Gastrocnemius medialis (tissue), 4 donors: Measurements from ENCODE around the gene AGBL1. TPM values are rescaled to one million over a fixed set of nuclear protein-coding genes. Genes with fewer than 3 reads are reported as not detected.
"Not testable (repeated sequence)": the region's sequence is repeated elsewhere in the genome, so short reads cannot be mapped to it uniquely, and the experiment has no call there.

Source experiments
- ATAC-seq, 2 donors: fragments of 150-250 bp; one replicate each; pipeline ENCODE4 v1.9.1; 2016
- DNase-seq, 2 donors: peaks; one replicate each; pipeline ENCODE4 v3.0.0-alpha.2; 2019
- H3K27ac ChIP-seq, 4 donors: fragments of 200-600 bp; sonication (generic); 1 replicate in 1 of 4; 2 replicates in 3 of 4; pipeline ENCODE4 v1.5.1; 2016 to 2018; ENCODE audit warnings: mild to moderate bottlenecking in 2 of 4, moderate library complexity in 1 of 4
- H3K27me3 ChIP-seq, 3 donors: fragments of 200-600 bp; sonication (generic) in 2 of 3; 1 replicate in 1 of 3; 2 replicates in 2 of 3; pipeline versions ENCODE4 v1.5.1 to v1.6.0; 2016 to 2019; ENCODE audit warnings: mild to moderate bottlenecking in 1 of 3, moderate library complexity in 1 of 3
- H3K36me3 ChIP-seq, 2 donors: fragments of 200-600 bp; sonication (generic) in 1 of 2; one replicate each; pipeline ENCODE4 v1.5.1; 2017 to 2018
- H3K4me1 ChIP-seq, 2 donors: fragments of 200-600 bp; sonication (generic) in 1 of 2; one replicate each; pipeline ENCODE4 v1.5.1; 2016 to 2017; ENCODE audit warnings: mild to moderate bottlenecking in 2 of 2
- H3K4me3 ChIP-seq, 4 donors: fragments of 200-600 bp; sonication (generic) in 3 of 4; 1 replicate in 1 of 4; 2 replicates in 3 of 4; pipeline ENCODE4 v1.5.1; 2016 to 2019; ENCODE audit warnings: mild to moderate bottlenecking in 2 of 4
- H3K9me3 ChIP-seq, 3 donors: fragments of 200-600 bp; sonication (generic) in 2 of 3; 1 replicate in 1 of 3; 2 replicates in 2 of 3; pipeline ENCODE4 v1.5.1; 2016 to 2019
- CTCF ChIP-seq, 5 experiments: fragments of 450-650 bp in 3 of 5; fragments of 200-600 bp in 2 of 5; sonication (generic) in 2 of 5; IDR thresholded peaks in 4 of 5; conservative IDR thresholded peaks in 1 of 5; 1 replicate in 4 of 5; 2 replicates in 1 of 5; pipeline ENCODE4 v1.5.1; 2016 to 2019; ENCODE audit warnings: antibody characterized with exemption in 5 of 5, mild to moderate bottlenecking in 3 of 5, moderate library complexity in 3 of 5
- POLR2A ChIP-seq, 2 donors: fragments of 450-650 bp; IDR thresholded peaks; one replicate each; pipeline ENCODE4 v1.6.1; 2017; ENCODE audit warnings: antibody characterized with exemption in 2 of 2, mild to moderate bottlenecking in 2 of 2, moderate library complexity in 2 of 2
- in situ Hi-C, 4 donors: fragments of 200-750 bp; cut with MboI; loops; one replicate each; pipeline versions ENCODE4 v1.15.0 to v1.8.0; 2017; ENCODE audit warnings: low sequenced_read_pairs in 4 of 4
- intact Hi-C: fragments of 100-400 bp; cut with DNase I; formaldehyde crosslinking; loops from one replicate; pipeline ENCODE4 v1.15.1; 2023; ENCODE audit warnings: low total_unique reads
- total RNA-seq, 4 donors: library from RNA; depleted of rRNA; stranded (reverse); fragments of >200 nt; gene quantifications; one replicate each; pipeline versions ENCODE4 v1.1.0 to v1.2.3, GENCODE V29; 2016

Gene AGBL1
- total RNA-seq, 4 donors from 2014 or later: 3.8 to 29.7 (median 15.9) TPM

GRCh38 chr15:86439614-86440013, 359.9 kb downstream of the AGBL1 start:
- no peak overlapping the region for H3K27ac ChIP-seq
- in situ Hi-C loops (no loop called here), intact Hi-C loops (no loop called here)
- no peak for ATAC-seq
- H3K9me3 ChIP-seq: no peaks in the 10 kb centered on the region
- H3K4me1 ChIP-seq: no peaks in the 10 kb centered on the region
- H3K27me3 ChIP-seq: no peaks in the 10 kb centered on the region
- H3K36me3 ChIP-seq: no peaks in the 10 kb centered on the region
- DNase-seq: no peak
- TF ChIP-seq CTCF (IDR thresholded peaks at IDR 0.05 in 4 of 5, conservative IDR thresholded peaks at IDR 0.05 in 1 of 5): no peak
- no peak for TF ChIP-seq POLR2A (IDR thresholded peaks at IDR 0.05)
- no peak overlapping the region for H3K4me3 ChIP-seq

- Histone ChIP-seq H3K4me1 (no peaks in the 10 kb centered on the region), H3K36me3 (no peaks in the 10 kb centered on the region), H3K27me3 (no peaks in the 10 kb centered on the region), H3K9me3 (no peaks in the 10 kb centered on the region), H3K4me3 (no peak overlapping the region), H3K27ac (no peak overlapping the region)
- in situ Hi-C loops (no loop called here), intact Hi-C loops (no loop called here)
- TF ChIP-seq CTCF (IDR thresholded peaks at IDR 0.05 in 4 of 5, conservative IDR thresholded peaks at IDR 0.05 in 1 of 5): no peak
- TF ChIP-seq POLR2A (IDR thresholded peaks at IDR 0.05): no peak
- DNase-seq (no peak), ATAC-seq (no peak)
Observed at GRCh38 chr15:86444527-86444926, 364.9 kb downstream of the AGBL1 start.

- intact Hi-C loops (no loop called here), in situ Hi-C loops (no loop called here)
- no peak overlapping the region for H3K4me3 ChIP-seq
- H3K9me3 ChIP-seq: no peaks in the 10 kb centered on the region
- TF ChIP-seq CTCF (IDR thresholded peaks at IDR 0.05 in 4 of 5, conservative IDR thresholded peaks at IDR 0.05 in 1 of 5) (no peak), POLR2A (IDR thresholded peaks at IDR 0.05) (no peak)
- H3K27ac ChIP-seq: no peak overlapping the region
- H3K27me3 ChIP-seq: no peaks in the 10 kb centered on the region
- ATAC-seq: no peak
- H3K36me3 ChIP-seq: no peaks in the 10 kb centered on the region
- no peaks in the 10 kb centered on the region for H3K4me1 ChIP-seq
- DNase-seq: no peak
Observed at GRCh38 chr15:86445579-86446252, 366.0 kb downstream of the AGBL1 start.

- H3K4me3 ChIP-seq: no peak overlapping the region
- H3K4me1 ChIP-seq: no peaks in the 10 kb centered on the region
- H3K36me3 ChIP-seq: no peaks in the 10 kb centered on the region
- DNase-seq (no peak), ATAC-seq (no peak)
- H3K27me3 ChIP-seq: no peaks in the 10 kb centered on the region
- intact Hi-C loops: no loop called here
- TF ChIP-seq CTCF (IDR thresholded peaks at IDR 0.05 in 4 of 5, conservative IDR thresholded peaks at IDR 0.05 in 1 of 5) (no peak), POLR2A (IDR thresholded peaks at IDR 0.05) (no peak)
- H3K9me3 ChIP-seq: no peaks in the 10 kb centered on the region
- in situ Hi-C loops: no loop called here
- H3K27ac ChIP-seq: no peak overlapping the region
Observed at GRCh38 chr15:86446253-86446640, 366.6 kb downstream of the AGBL1 start.

- intact Hi-C loops, H3K27ac ChIP-seq, DNase-seq, H3K27me3 ChIP-seq, H3K9me3 ChIP-seq, H3K36me3 ChIP-seq, H3K4me1 ChIP-seq, H3K4me3 ChIP-seq, in situ Hi-C loops, ATAC-seq: not testable (repeated sequence)
Observed at GRCh38 chr15:86465470-86466039, 385.9 kb downstream of the AGBL1 start.
